ENCODE measurements around the gene MLF2. TPM values are rescaled to one million over a fixed set of nuclear protein-coding genes. Genes with fewer than 3 reads are reported as not detected.

MLF2 gene
- total RNA-seq, 1 donor from 2014 or later: 172 TPM

GRCh38 chr12:6791931-6792520 lies 39.1 kb upstream of the MLF2 start:
- no peak overlapping the region for H3K4me3 Mint-ChIP-seq (ENCODE audit: unreplicated experiment)
- TF ChIP-seq CTCF (IDR thresholded peaks at IDR 0.05): no peak
- no peaks in the 10 kb centered on the region for H3K9me3 Mint-ChIP-seq (ENCODE audit: low read depth)
- H3K27me3 Mint-ChIP-seq (ENCODE audit: low read depth): peaks cover 2% of the 10 kb centered on the region
- peaks cover 16% of the 10 kb centered on the region for H3K4me1 Mint-ChIP-seq (ENCODE audit: low read depth)
- H3K27ac Mint-ChIP-seq (ENCODE audit: unreplicated experiment): no peak overlapping the region
- no peaks in the 10 kb centered on the region for H3K36me3 Mint-ChIP-seq (ENCODE audit: low read depth)
- DNase-seq (ENCODE audit: low spot score): no peak

- Mint-ChIP-seq H3K9me3 (ENCODE audit: low read depth) (no peaks in the 10 kb centered on the region), H3K27ac (ENCODE audit: unreplicated experiment) (no peak overlapping the region), H3K36me3 (ENCODE audit: low read depth) (no peaks in the 10 kb centered on the region), H3K4me3 (ENCODE audit: unreplicated experiment) (no peak overlapping the region), H3K4me1 (ENCODE audit: low read depth) (peaks cover 16% of the 10 kb centered on the region), H3K27me3 (ENCODE audit: low read depth) (peaks cover 2% of the 10 kb centered on the region)
- DNase-seq (ENCODE audit: low spot score): no peak
- no peak for TF ChIP-seq CTCF (IDR thresholded peaks at IDR 0.05)
Measured at GRCh38 chr12:6790496-6791150, 37.7 kb upstream of the MLF2 start.

GRCh38 chr12:6788972-6789924 lies 36.3 kb upstream of the MLF2 start, which contains the start of gene CD4:
Gene CD4 (plus strand): TSS chr12:6789528. CDS start chr12:6800139, 10,611 bp downstream.
- Mint-ChIP-seq H3K9me3 (ENCODE audit: low read depth) (no peaks in the 10 kb centered on the region), H3K36me3 (ENCODE audit: low read depth) (no peaks in the 10 kb centered on the region), H3K27ac (ENCODE audit: unreplicated experiment) (no peak within 1 kb of the TSS), H3K27me3 (ENCODE audit: low read depth) (peaks cover 2% of the 10 kb centered on the region), H3K4me1 (ENCODE audit: low read depth) (peaks cover 16% of the 10 kb centered on the region), H3K4me3 (ENCODE audit: unreplicated experiment) (peak within 1 kb of the TSS; percentile 5)
- DNase-seq (ENCODE audit: low spot score): no peak
- no peak for TF ChIP-seq CTCF (IDR thresholded peaks at IDR 0.05)

- Mint-ChIP-seq H3K4me3 (ENCODE audit: unreplicated experiment) (no peak overlapping the region), H3K4me1 (ENCODE audit: low read depth) (peaks cover 11% of the 10 kb centered on the region), H3K27ac (ENCODE audit: unreplicated experiment) (no peak overlapping the region), H3K27me3 (ENCODE audit: low read depth) (no peaks in the 10 kb centered on the region), H3K9me3 (ENCODE audit: low read depth) (no peaks in the 10 kb centered on the region), H3K36me3 (ENCODE audit: low read depth) (no peaks in the 10 kb centered on the region)
- TF ChIP-seq CTCF (IDR thresholded peaks at IDR 0.05): no peak
- no peak for DNase-seq (ENCODE audit: low spot score)
Measured at GRCh38 chr12:6787309-6787708, 34.4 kb upstream of the MLF2 start.
